ENCODE measurements around the gene PSG3.
"Not testable (repeated sequence)": the region's sequence is repeated elsewhere in the genome, so short reads cannot be mapped to it uniquely, and the experiment has no call there.

- TF ChIP-seq CTCF (IDR thresholded peaks at IDR 0.05; ENCODE audit: insufficient read depth, low read length, poor library complexity, severe bottlenecking); EZH2phosphoT487 (conservative IDR thresholded peaks at IDR 0.05; ENCODE audit: low read length): not testable (repeated sequence)
These were observed 27.5 kb downstream of the PSG3 start for GRCh38 chr19:42712753-42713152.
